ENCODE data around the gene CCDC169.

DNA sequence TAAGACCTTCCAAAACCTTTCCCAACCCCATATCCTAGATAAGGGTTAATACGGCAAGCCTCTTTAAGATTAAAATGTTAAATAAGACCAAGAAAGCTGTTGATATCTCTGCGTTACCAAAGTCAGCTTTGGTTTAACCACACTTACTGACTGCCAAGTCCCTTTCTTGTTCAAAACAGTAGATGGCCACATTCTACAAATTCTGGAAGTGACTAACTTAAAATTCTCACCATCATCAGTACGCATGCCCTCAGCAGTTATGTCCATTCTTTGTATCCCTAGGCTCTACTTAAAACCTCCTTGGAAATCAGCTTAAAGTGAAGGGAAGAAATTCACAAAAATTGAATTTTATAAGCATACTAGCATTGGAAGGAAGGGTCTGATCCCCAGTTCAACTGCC, 106.8 kb downstream of the CCDC169 start:
- TF ChIP-seq CTCF (IDR thresholded peaks at IDR 0.05; ENCODE audit: low read depth, low read length): no peak
- no peak for TF ChIP-seq EZH2phosphoT487 (IDR thresholded peaks at IDR 0.05; ENCODE audit: low read depth)

Measured in OCI-LY3 (cell line).